GM19438 (cell line): ENCODE results near the gene KIDINS220.
A peak's percentile ranks its signal among the peaks of the same experiment; 100 is the strongest.

Experiments
- ATAC-seq: cut with Tn5 transposase; IDR thresholded peaks from one replicate; pipeline ENCODE4 v1.9.1; 2021; ENCODE audit warnings: low read depth; ENCODE audit not compliant: unreplicated experiment

KIDINS220 gene

DNA sequence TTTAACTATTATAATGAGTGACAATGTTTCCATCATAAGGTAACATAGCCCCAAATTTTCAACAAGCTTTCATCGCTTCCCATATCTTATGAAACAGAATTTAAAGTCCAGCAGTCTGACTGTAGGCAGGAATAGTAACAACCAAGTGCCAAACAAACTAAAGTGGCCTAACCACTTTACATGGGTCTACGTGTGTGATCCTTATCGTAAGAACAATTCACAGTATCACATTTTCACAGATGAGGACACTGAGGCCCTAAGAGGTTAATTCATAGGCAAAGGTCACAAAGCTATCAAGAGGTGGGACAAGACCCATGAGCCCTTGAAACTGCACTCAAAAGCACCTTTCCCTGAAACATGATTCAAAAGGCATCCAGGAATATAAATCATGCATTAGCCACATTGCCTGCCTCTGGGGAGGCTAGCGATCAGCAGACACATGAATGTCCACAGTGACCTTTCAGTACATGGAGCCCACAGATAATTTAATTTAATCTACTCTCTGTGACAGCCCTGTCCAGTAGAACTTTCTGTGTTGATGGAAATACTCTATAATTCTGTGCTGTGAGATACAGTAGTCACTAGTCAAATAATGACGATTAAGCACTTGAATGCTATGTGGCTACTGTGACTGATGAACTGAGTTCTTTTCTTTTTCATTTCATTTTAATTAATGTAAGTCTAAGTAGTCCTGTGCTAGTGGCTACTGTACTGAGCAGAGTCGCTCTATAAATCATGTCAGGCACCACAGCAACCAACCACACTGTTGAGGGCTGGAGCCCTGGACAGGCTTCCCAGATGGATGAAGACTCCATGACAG is 30.3 kb downstream of the KIDINS220 start:
- no peak for ATAC-seq

DNA sequence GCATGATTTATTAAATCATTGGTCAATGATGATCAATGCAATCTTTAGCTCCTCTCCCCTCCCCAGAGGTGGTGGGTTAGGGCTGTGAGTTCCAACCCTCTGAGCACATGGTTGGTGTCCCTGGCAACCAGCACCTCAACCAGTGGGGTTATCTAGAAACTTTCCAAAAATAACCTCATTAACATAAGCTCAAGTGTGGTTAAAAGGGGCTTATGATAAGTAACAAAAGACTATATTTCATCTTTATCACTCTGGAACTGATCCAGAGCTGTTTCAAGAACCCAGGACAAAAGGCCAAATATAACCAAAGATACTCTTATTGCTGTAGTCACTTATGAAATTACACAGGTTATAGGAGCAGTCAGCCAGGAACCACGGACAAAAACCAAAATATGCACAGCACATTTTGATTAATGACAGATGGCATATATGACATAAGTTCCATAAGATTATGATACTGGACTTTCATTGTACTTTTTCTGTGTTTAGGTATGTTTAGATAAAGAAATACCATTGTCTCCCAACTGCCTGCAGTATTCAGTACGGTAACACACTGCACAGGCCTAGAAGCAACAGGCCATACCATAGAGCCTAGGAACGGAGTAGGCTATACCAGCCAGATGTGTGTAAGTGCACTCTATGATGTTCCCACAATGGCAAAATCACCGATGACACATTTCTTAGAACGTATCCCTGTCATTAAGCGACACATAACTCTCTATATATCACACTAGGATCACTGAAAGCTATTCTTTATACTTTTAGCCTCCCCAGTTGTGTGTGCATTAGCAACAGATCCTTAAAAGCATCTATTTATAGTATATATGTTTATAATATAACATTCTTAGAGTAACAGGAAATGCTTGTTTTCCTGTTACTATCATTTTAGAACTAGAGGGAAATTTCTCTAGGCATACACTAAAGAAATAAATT is 31.9 kb downstream of the KIDINS220 start:
- no peak for ATAC-seq

DNA sequence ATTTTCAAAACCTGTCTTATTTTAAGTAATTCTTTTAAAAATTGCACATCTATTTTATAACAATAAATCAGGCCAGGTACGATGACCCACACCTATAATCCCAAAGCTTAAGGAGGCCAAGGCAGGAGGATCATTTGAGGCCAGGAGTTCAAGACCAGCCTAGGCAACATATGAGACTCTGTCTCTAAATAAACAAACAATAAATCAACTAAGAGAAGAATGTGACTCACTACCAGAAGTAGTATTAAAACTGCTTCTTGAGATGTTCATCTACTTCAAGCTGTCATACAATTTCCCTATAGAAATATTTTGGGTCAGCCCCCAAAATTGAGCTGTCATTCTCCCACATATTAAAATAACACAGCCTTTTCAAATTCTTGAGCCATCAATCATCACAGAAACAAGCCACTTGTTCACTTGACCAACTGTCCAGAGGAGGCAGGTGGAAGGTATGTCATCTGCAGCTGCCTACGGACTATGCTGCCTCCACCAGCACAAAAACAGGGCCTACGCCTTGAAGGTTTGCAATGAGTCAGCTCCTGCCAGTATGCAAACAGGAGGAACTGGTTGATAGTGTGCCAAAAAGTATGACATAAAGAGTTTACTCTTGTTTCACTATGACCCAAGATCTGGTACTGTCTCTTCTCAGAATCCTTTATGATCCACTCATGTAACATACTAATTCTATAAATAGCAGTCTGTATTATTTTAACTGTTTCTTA is 33.6 kb downstream of the KIDINS220 start:
- peak; percentile 97 for ATAC-seq

DNA sequence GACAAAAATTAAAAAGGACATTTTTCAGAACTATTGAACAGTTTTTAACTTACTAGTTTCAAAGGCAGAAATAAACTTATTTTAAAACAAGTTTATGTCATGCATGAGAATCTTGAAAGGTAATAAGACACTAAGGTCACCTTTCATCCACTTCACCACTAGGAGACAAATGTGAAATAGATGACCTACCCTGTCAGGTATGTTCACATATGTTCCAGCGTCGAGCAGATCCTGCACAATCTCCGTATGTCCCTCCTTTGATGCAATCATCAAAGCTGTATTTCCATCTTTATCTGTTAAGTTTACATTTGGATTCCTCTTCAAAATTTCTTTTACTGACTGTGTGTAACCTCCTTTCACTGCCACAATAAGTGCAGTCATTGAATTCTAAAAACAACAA is 34.7 kb downstream of the KIDINS220 start:
- ATAC-seq = no peak

DNA sequence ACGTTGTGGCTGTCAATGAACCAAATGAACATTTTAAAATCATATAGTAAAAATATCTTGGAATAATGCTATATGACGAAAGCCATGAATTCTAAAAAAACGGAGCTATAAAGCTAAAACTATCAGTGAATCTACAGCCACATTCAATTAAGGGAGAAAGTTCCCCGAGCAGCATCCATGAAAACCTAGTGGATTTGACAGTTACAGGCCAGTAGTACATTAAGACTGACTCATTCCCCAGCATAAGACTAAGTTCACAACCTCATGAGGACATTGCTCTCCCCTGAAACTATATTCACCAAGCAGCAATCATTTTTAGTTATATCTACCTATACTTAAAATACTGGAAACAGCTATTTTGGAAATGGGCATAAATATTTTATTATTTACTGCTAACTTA is 36.6 kb downstream of the KIDINS220 start:
- no peak for ATAC-seq

DNA sequence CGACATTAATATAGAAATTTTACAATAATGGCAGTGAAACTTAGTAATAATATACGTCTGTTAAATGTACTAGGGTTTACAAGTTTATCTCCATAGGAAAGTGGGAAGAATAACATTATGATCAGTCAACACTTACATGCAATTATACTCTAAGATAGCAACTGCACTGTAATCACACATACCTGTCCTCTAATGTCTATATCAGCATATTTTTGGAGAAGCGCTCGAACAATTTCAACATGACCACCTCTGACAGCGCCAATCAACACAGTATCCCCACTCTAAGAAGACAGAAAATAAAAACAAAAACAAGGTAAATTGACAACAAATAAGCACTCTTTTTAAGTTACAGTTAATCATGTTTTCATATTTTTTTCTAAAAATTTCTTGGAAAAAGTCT is 37.2 kb downstream of the KIDINS220 start:
- no peak for ATAC-seq

DNA sequence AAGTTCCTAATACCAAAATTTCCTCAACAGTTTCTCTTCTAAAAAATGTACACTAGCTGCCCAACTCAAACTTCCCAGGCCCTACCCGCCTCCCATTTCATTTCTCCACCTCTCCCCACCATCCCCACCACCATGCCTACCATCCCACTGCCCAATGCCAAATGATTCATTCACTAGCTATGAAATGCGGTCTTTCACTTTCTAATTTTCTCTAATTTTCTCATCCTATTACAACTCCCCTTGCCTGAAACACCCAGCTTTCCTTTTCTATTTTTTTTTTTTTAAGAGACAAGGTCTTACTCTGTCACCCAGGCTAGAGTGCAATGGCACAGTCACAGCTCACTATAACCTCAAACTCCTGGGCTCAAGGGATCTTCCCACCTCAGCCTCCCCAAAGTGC is 38.4 kb downstream of the KIDINS220 start:
- no peak for ATAC-seq

DNA sequence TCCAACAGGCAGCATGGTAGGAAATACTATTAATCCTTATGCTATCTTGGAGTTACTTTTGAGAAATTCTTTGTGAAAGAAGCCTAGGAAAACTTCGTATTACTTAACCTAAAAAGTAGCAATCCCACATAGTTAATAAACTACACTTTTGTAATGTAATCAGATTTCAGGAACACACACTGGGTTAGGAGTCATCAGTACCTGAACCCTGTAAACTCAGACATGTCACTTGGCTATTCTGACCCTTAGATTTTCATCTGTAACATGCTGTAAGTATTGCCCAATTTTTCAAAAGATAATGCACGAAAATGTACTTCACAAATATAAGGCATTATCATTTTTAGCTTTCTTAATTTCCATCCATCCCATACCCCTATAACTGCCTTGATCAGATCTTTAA is 39.0 kb downstream of the KIDINS220 start:
- ATAC-seq = no peak

DNA sequence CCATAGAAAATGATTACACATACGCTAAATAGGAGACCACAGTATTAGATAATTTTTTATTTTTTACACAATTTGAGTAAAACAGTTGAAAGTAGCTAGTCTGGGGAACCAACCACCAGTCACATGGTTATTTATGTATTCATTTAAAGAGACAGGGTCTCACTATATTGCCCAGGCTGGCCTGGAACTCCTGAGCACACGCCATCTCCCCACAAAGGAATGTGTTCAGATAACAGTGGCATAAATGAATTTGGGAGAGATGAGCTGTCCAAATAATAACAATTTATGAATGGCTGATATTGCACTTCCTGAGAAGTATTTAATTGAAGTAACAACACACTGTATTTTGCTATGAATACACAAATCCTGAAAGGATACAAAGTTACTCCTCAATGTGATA is 39.7 kb downstream of the KIDINS220 start:
- ATAC-seq = no peak

DNA sequence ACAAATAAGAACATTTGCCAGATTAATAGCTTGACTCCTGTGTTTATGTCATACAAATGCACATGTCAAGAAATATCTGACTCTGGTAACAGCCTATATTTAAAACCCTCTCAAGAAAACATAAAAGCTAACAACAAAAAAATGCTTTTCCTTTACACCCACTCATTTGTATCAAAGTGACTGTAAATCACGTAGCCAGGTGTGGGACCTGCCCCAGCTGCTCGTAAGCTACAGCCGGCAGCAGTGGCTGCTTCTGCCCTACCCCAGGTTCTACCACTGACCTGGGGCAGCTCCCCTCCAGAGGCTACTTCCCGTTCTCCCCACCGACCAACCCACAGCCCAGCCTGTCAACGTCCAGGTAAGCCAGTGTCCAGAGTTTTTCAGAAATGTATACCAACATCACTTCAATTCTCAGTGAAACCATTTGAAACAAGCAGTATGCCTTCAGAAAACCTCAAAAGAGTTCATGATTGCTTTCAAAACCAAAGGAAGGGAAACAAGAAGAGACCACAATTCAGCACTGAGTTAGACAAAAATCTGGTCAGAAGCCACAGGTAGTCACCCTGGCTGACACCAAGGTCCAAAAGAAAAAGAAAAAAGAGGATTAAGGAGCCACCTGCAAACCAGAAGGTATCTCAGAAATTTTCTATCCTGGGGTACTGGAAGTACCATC is 40.4 kb downstream of the KIDINS220 start:
- peak; percentile 80 for ATAC-seq

DNA sequence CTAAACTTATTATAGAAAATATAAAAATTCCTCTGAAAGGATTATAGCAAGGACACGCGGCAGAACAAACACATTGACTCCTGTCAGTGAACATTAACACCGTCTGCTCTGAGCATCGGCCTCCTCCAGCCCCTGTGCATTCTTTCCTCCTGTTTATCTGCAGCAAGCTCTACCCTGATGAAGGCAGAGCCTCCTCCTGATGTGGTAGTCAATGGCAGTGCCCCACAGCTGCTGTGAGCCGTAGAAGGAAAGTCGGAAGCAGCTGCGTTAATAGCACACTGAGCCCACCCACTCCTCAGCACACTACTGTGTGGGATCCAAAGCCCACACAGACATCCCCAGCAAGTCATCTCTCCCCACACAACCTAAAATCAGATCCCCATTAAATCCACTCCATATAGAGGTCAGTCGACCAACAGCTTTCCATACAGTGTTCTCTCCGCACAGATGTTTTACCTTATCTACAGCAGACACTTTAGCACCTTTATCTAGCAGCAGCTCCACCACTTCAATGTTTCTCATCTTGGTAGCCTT is 41.0 kb downstream of the KIDINS220 start:
- no peak for ATAC-seq

DNA sequence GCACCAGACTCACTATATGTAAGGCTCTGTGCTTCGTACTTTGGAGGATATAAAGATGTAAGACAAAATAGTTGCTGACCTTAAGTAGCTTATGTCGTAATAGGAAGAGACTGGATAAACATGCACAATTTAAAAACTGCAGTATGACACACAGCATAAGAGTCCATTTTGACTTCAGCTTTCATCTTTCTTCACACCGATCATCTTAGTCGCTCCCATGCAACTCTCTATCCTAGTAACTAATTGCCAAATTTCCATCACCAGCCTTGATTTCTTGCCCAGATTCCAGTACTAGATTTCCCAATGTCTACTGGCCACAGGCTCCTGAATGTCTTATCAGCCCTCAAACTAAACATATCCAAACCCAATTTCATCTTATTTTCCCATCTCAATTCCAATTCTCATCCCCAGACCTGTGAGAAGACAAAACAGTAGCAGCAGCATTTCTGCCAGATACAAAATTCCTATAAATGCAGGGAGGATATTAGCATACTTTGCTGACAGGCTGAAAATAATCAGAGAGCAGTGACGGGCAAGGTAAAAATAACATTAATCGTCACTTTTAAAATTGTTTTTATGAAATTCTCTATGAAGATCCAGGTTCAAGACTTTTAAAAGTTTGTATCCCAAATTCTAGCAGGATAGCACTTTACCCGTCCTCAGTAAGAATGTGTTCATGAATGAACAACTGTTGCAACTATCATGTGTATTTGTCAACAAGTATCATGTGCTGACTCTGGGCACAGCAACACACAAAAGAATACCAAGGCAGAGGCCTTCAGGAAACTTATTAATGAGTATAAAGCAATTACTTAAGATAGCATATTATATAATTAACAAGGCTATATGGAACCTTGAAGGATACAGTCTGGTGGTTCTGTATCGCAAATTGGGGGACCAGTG is 42.2 kb downstream of the KIDINS220 start:
- no peak for ATAC-seq

DNA sequence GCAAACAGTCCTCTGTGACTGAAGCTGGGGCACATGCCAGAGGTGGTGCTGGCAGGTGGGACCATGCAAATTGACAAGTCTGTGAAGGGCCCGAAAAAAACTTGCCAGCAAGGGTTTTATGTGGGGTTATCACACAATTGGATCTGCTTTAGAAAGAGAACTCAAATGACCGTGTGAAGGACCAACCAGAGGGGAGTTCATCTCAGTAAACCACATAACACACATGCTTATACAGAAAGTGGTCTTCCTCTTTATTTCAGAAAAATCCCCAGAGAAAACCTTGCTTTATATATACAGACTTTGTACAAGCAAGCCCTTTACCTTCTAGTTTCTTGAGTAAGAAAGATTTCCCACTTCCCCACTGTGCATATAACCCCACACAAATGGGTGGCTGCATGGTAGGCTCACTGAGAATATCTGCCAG is 46.7 kb downstream of the KIDINS220 start:
- ATAC-seq = no peak

DNA sequence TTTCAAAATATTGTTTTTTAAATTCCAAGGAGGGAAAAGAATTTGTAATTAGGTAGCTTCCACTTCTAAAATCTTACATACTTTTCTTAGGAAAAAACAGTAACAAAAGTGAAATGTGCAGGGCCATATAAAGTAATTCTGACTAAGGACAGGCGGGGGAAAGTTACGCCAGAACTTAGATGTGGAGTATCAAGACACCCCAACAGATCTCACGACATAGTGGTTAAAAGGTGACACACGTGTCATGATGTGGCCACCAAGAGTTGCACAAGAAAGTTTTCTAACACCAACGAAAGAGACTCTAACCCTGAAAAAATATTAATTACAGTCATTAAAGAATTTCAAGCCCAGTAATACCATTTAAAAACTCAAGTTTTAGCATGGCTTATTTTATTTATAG is 51.0 kb downstream of the KIDINS220 start:
- no peak for ATAC-seq

DNA sequence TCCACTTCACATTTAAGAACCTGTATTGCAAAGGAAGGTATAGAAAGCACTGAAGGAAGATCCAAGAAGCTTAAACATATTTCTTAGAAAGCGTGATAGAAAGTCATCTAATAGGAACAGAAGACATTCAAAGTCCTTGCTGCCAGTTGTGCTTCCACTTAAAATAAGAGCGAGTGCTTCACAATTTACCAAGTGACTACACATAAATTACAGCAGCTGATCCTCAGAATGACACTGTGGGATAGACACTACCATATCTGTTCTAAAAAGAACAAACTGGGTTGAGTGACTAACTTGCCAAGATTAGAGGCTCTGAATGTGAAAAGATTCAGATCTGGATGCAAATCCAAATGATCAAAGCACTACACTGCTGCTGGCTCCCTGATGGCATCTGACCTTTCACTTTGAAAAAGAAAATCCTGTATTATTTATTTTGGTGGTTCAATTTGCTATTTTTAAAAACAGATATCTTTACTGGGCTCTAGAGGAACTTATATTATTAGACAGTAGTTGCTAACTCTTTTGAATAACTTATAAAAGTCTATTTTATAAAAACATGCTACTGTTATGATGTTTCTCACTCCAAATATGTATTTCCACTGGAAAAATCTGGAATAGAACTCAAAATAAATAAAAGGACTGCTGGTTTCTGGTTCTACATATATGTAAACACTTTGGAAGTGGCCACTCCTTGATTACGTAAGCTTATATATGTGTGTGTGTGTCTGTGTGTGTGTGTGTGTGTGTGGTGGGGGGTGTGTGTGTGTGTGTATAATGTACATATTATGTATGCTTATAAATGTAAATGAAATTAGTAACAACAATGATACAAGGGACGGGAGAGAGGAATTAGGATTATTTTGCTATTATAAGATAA is 57.4 kb downstream of the KIDINS220 start:
- ATAC-seq = no peak

DNA sequence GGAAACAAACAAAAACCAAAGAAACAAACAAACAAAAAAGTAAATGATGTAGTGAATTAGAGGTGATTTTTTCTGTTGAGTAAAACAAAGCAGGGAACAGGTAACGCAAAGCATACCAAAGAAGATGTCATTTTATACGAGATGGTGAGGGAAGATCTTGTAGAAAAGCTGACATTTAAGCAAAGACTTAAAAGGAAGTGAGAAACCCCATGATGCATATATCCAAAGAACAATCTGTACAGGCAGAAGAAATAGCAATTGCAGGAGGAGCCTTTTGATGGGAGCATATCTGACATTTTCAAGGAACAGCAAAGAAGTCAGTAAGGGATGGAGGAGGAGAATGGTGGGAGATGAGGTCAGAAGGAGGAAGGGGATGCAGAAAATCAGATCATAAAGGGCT is 63.0 kb downstream of the KIDINS220 start:
- no peak for ATAC-seq

DNA sequence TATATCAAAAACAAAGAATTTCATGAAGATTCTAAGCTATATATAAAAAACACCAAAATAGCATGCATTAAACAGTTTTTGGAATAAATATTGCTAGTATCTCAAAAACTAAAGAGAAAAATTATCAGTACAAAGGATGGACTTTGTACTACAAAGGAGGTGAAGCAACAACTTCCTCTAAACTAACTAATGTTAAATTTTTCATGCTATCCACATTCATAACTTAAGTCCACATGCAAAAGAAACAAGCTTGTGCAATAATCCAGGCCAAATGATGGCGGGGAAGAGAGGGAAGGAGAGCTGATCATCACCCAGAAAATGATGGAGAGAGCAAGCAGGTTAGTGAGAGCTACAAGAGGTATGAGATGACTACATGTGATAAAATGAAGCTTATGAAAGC is 70.1 kb downstream of the KIDINS220 start:
- no peak for ATAC-seq

DNA sequence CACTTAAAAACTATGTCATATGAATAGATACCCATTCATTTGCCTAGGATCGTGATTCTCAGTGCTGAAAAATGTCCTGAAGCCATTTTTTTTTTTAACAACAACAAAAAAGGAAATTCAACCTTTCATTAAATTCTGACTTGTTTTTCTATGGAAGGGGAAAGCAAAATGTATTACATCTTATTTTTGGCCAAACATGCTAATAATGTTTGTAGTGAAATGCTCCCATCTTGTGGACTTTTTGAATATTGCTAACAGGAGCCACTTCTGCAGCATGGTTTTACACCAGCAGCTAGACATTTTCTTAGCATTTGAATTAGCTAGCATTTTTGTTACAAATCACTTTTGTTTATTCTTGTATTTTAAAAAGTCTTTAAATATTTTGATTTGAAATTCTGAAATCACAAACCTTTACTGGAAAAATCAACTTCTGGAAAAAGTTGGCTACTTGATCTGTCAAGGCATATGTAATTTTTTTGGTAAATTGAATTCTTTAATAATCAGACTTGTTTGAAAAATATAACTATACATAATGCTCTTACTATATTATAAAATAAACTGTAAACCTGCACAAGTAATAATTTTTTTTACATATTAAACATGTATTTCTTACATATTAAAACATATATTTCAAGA is 75.8 kb downstream of the KIDINS220 start:
- ATAC-seq = no peak
